GM19099 (cell line): ENCODE results near the gene S100A14.

Experiments used
- POLR2A ChIP-seq: IDR thresholded peaks from 3 replicates; pipeline ENCODE4 v1.6.1; 2011; ENCODE audit warnings: low read depth; ENCODE audit not compliant: insufficient read length; ENCODE audit errors: extremely low read depth

Gene S100A14

DNA sequence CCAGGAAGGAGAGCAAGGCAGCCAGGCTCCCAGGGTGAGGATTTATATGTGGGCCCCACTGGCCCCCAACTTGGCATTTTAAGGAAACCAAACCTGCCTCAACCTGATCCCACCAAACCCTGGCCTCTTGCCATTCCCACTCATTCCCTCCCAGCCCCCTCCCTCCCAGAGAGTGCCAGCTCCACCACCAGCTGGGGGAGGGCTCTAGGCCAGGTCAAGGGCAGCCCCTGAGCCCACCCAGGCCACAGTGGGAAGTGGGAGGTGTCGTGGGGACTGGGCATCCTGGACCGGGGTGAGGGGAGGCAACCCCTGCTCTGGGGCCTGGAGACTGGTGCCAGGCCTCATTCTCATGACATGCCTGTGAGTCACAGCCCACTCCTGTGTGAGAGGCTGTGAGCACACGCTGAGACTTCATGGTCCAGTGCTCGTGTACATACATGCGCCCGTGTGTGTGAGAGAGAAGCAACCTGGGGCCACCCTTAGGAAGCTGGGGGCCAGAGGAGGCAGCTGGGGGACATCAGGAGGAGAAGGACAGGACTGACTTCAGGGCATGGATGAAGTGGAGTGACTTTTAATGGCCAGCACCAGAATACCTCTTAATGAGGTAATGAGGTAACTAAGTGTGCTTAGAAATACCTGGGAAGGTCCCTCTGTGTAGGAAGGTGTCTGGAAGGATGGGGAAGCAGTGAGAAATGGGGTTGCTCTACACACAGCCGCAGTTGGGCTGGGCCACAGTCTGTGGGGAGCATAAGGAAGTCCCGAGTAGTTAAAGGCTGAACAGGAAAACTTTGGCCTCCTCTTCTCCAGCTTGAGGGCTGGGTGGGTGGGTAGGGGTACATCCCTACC, 50.4 kb downstream of the S100A14 start, which contains the start of gene S100A2:
Gene S100A2 (minus strand): TSS at position 316 of the 846 bp plus-strand sequence. CDS start 1,967 bp downstream, outside the sequence.
- peak; percentile 20 for TF ChIP-seq POLR2A
